GM12878 (cell line): Measurements from ENCODE around the gene NACA2.

Experiments used
- BCL11A ChIP-seq: IDR thresholded peaks from 2 replicates; pipeline ENCODE4 v1.6.1; 2011; ENCODE audit warnings: low read depth, low read length
- EP300 ChIP-seq, 2 experiments: fragments of 150-350 bp in 1 of 2; IDR thresholded peaks; 2 replicates each; pipeline ENCODE4 v1.6.1; 2011 to 2012; ENCODE audit warnings: low read depth in 2 of 2, low read length in 2 of 2, borderline replicate concordance in 1 of 2, improper control_type of control experiment in 1 of 2, inconsistent platforms in 1 of 2; ENCODE audit not compliant: control insufficient read depth in 1 of 2
- FOS ChIP-seq: IDR thresholded peaks from 3 replicates; pipeline ENCODE4 v1.6.1; 2011; ENCODE audit warnings: borderline replicate concordance; ENCODE audit not compliant: insufficient read length; ENCODE audit errors: extremely low read depth
- GABPA ChIP-seq: IDR thresholded peaks from 2 replicates; pipeline ENCODE4 v1.6.1; 2014; ENCODE audit warnings: antibody characterized with exemption, low read depth, mild to moderate bottlenecking, inconsistent platforms
- HCFC1 ChIP-seq: fragments of 150-350 bp; IDR thresholded peaks from 2 replicates; pipeline ENCODE4 v1.6.1; 2014; ENCODE audit warnings: low read length
- HDGF ChIP-seq: fragments of 450-650 bp; IDR thresholded peaks from 2 replicates; pipeline ENCODE4 v1.6.1; 2016; ENCODE audit warnings: antibody characterized with exemption
- JUNB ChIP-seq: IDR thresholded peaks from 2 replicates; pipeline ENCODE4 v1.6.1; 2016; ENCODE audit warnings: antibody characterized with exemption, mild to moderate bottlenecking
- MXI1 ChIP-seq: fragments of 150-350 bp; IDR thresholded peaks from 2 replicates; pipeline ENCODE4 v1.6.1; 2011; ENCODE audit warnings: low read depth, mild to moderate bottlenecking, inconsistent platforms, low read length, improper control_type of control experiment
- POLR2A ChIP-seq: IDR thresholded peaks from 2 replicates; pipeline ENCODE4 v1.6.1; 2011; ENCODE audit warnings: low read depth, mild to moderate bottlenecking, low read length
- TAF1 ChIP-seq: IDR thresholded peaks from 2 replicates; pipeline ENCODE4 v1.6.1; 2011; ENCODE audit warnings: mild to moderate bottlenecking, low read depth, low read length, borderline replicate concordance
- TF ChIP-seq, protein P1 (sequence below), 3 experiments: IDR thresholded peaks in 2 of 3; conservative IDR thresholded peaks in 1 of 3; 2 replicates each; pipeline ENCODE4 v1.5.1; 2011; ENCODE audit warnings: low read depth in 3 of 3, low read length in 3 of 3, mild to moderate bottlenecking in 3 of 3, control low read depth in 2 of 3, moderate library complexity in 2 of 3, inconsistent platforms in 1 of 3, mixed read lengths in 1 of 3; ENCODE audit not compliant: control insufficient read depth in 2 of 3, insufficient read depth in 1 of 3; ENCODE audit errors: extremely low read depth in 1 of 3
- TF ChIP-seq, protein P2 (sequence below): fragments of 150-350 bp; IDR thresholded peaks from 2 replicates; pipeline ENCODE4 v1.6.1; 2014; ENCODE audit warnings: mild to moderate bottlenecking, low read depth, low read length
- TF ChIP-seq, protein P3 (sequence below): fragments of 450-650 bp; IDR thresholded peaks from 2 replicates; pipeline ENCODE4 v1.6.1; 2016; ENCODE audit warnings: mild to moderate bottlenecking

DNA sequence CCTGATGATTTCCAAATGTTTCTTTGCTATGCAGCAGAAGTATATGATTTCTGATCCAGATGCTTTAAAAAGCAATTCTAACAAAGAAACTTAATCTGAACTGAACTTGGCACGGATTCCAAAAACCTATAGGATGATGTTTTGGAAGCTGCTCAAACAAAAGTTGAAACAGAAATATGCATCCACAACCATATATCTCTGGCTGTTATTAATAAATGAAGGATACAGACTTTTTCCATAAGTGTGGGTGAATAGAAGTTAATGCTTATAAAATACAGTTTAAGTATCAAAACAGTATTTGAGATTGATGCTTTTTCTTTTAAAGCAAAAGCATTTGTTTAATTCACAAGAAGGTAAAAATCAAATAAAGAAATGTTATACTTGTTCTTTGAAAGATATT lies 27.9 kb upstream of the NACA2 start:
- TF ChIP-seq, protein P1, sequence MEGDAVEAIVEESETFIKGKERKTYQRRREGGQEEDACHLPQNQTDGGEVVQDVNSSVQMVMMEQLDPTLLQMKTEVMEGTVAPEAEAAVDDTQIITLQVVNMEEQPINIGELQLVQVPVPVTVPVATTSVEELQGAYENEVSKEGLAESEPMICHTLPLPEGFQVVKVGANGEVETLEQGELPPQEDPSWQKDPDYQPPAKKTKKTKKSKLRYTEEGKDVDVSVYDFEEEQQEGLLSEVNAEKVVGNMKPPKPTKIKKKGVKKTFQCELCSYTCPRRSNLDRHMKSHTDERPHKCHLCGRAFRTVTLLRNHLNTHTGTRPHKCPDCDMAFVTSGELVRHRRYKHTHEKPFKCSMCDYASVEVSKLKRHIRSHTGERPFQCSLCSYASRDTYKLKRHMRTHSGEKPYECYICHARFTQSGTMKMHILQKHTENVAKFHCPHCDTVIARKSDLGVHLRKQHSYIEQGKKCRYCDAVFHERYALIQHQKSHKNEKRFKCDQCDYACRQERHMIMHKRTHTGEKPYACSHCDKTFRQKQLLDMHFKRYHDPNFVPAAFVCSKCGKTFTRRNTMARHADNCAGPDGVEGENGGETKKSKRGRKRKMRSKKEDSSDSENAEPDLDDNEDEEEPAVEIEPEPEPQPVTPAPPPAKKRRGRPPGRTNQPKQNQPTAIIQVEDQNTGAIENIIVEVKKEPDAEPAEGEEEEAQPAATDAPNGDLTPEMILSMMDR (IDR thresholded peaks at IDR 0.05 in 2 of 3, conservative IDR thresholded peaks at IDR 0.05 in 1 of 3; ENCODE audit: control insufficient read depth in 2 of 3, extremely low read depth in 1 of 3, insufficient read depth in 1 of 3, low read depth in 3 of 3, low read length in 3 of 3), result no peak
- TF ChIP-seq FOS, result no peak
- TF ChIP-seq, protein P2, sequence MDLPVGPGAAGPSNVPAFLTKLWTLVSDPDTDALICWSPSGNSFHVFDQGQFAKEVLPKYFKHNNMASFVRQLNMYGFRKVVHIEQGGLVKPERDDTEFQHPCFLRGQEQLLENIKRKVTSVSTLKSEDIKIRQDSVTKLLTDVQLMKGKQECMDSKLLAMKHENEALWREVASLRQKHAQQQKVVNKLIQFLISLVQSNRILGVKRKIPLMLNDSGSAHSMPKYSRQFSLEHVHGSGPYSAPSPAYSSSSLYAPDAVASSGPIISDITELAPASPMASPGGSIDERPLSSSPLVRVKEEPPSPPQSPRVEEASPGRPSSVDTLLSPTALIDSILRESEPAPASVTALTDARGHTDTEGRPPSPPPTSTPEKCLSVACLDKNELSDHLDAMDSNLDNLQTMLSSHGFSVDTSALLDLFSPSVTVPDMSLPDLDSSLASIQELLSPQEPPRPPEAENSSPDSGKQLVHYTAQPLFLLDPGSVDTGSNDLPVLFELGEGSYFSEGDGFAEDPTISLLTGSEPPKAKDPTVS, result no peak
- no peak for TF ChIP-seq MXI1
- TF ChIP-seq HCFC1, result no peak
- TF ChIP-seq TAF1, result no peak
- TF ChIP-seq GABPA, result no peak
- TF ChIP-seq EP300 (IDR thresholded peaks at IDR 0.05; ENCODE audit: borderline replicate concordance in 1 of 2, control insufficient read depth in 1 of 2, low read depth in 2 of 2, low read length in 2 of 2), result no peak
- no peak for TF ChIP-seq JUNB
- TF ChIP-seq, protein P3, sequence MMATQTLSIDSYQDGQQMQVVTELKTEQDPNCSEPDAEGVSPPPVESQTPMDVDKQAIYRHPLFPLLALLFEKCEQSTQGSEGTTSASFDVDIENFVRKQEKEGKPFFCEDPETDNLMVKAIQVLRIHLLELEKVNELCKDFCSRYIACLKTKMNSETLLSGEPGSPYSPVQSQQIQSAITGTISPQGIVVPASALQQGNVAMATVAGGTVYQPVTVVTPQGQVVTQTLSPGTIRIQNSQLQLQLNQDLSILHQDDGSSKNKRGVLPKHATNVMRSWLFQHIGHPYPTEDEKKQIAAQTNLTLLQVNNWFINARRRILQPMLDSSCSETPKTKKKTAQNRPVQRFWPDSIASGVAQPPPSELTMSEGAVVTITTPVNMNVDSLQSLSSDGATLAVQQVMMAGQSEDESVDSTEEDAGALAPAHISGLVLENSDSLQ, result no peak
- no peak for TF ChIP-seq HDGF
- TF ChIP-seq POLR2A, result no peak
- no peak for TF ChIP-seq BCL11A
